Ascending aorta (tissue), 2 donors: ENCODE results near the gene ROR1. TPM values are rescaled to one million over a fixed set of nuclear protein-coding genes. Genes with fewer than 3 reads are reported as not detected.
A peak's percentile ranks its signal among the peaks of the same experiment; 100 is the strongest.

Experiments
- DNase-seq, 2 donors: peaks; one replicate each; pipeline ENCODE4 v3.0.0-alpha.2; 2019; ENCODE audit warnings: low spot score in 2 of 2
- H3K27ac ChIP-seq, 2 donors: fragments of 200-600 bp; sonication (generic); one replicate each; pipeline ENCODE4 v1.5.1; 2016 to 2017; ENCODE audit warnings: mild to moderate bottlenecking in 1 of 2
- H3K27me3 ChIP-seq: fragments of 200-600 bp; sonication (generic); one replicate; pipeline ENCODE4 v1.5.1; 2017
- H3K36me3 ChIP-seq, 2 donors: fragments of 200-600 bp; sonication (generic); one replicate each; pipeline ENCODE4 v1.5.1; 2016
- H3K4me1 ChIP-seq, 2 donors: fragments of 200-600 bp; sonication (generic); one replicate each; pipeline ENCODE4 v1.5.1; 2016 to 2017; ENCODE audit warnings: mild to moderate bottlenecking in 1 of 2
- H3K4me3 ChIP-seq, 2 donors: fragments of 200-600 bp; sonication (generic); one replicate each; pipeline ENCODE4 v1.5.1; 2016 to 2017; ENCODE audit warnings: mild to moderate bottlenecking in 1 of 2
- H3K9me3 ChIP-seq, 2 donors: fragments of 200-600 bp; sonication (generic); one replicate each; pipeline ENCODE4 v1.5.1; 2016
- intact Hi-C: fragments of 100-400 bp; cut with DNase I; formaldehyde crosslinking; loops from one replicate; pipeline ENCODE4 v1.15.1; 2023
- total RNA-seq: library from RNA; depleted of rRNA; stranded (reverse); fragments of >200 nt; gene quantifications from one replicate; pipeline ENCODE4 v1.1.0, GENCODE V29; 2016
- TF ChIP-seq, protein P1 (sequence below), 3 experiments: fragments of 200-600 bp in 2 of 3; fragments of 450-650 bp in 1 of 3; sonication (generic) in 2 of 3; IDR thresholded peaks; one replicate each; pipeline ENCODE4 v1.5.1; 2016 to 2019; ENCODE audit warnings: antibody characterized with exemption in 3 of 3, mild to moderate bottlenecking in 1 of 3, moderate library complexity in 1 of 3

The ROR1 gene
- total RNA-seq, 1 donor from 2014 or later: 115 TPM

DNA sequence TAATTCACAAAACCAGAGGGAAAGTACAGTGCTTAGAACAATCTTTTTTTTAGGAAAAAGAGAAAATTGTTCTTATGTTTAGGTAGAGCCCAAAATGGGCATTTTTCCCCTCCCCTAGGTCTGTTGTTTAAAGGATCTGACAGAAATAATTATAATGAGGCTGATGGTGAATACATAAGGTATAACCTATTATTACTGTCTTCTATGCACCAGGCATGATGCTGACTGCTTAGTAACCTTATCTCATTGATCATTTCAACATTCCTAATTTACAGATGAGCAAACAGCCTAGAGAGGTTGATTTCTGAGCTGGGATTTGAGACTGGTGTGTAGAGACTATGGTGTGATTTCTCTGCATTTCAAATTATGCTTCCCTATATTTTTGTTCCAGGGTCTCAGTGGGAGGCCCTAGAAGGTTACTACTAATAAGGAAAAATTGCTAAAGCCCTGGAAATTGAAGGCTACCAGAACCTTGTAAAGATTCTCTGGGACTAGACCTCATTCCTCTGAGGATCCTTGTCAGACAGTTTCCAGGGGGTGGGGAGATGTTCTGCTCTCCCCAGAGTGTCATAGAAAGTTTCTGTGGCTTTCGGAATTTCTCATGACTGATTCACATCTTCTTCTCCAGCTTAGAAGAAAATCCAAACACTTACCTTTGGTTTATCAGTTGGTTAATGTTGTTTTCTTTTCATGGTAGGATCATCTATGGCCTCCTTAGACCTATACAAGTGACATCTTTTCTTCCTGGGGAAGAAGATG lies 44.9 kb downstream of the ROR1 start:
- intact Hi-C loops: no loop called here
- no peaks in the 10 kb centered on the region for H3K27me3 ChIP-seq

DNA sequence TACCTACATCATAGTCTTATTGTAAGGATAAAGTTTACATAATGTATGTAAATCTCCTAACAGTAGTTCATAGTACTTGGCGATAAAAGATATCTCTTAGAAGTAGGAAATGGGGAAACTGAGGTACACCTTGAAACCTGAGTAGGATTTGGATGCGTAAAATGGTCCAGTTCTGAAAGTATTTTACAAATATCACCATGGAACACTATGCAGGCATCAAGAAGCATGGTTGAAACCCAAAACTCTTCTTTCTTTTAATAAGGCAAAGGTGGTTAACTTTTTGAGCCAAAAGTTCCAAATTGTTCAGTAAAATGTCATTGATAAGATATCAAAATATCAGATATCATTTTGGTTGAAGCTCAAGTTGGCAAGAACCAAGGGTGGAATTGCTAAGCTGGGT lies 46.0 kb downstream of the ROR1 start:
- TF ChIP-seq, protein P1, sequence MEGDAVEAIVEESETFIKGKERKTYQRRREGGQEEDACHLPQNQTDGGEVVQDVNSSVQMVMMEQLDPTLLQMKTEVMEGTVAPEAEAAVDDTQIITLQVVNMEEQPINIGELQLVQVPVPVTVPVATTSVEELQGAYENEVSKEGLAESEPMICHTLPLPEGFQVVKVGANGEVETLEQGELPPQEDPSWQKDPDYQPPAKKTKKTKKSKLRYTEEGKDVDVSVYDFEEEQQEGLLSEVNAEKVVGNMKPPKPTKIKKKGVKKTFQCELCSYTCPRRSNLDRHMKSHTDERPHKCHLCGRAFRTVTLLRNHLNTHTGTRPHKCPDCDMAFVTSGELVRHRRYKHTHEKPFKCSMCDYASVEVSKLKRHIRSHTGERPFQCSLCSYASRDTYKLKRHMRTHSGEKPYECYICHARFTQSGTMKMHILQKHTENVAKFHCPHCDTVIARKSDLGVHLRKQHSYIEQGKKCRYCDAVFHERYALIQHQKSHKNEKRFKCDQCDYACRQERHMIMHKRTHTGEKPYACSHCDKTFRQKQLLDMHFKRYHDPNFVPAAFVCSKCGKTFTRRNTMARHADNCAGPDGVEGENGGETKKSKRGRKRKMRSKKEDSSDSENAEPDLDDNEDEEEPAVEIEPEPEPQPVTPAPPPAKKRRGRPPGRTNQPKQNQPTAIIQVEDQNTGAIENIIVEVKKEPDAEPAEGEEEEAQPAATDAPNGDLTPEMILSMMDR (IDR thresholded peaks at IDR 0.05): no peak
- peaks cover 4 to 54% of the 10 kb centered on the region in 2 donors for H3K4me1 ChIP-seq
- no peak overlapping the region for H3K27ac ChIP-seq
- H3K9me3 ChIP-seq: no peaks in the 10 kb centered on the region
- DNase-seq: no peak
- H3K27me3 ChIP-seq: no peaks in the 10 kb centered on the region
- no peaks in the 10 kb centered on the region for H3K36me3 ChIP-seq
- intact Hi-C loops: loop anchor here (5.0 kb wide), 1 partner anchor 43 kb away; no protein-coding TSS in a partner anchor
- H3K4me3 ChIP-seq: no peak overlapping the region

More for the DNA sequence above, 44.9 kb downstream of the ROR1 start:
- H3K4me1 ChIP-seq: peaks cover 4 to 63% of the 10 kb centered on the region in 2 donors
- no peaks in the 10 kb centered on the region for H3K9me3 ChIP-seq
- H3K36me3 ChIP-seq: no peaks in the 10 kb centered on the region
- H3K4me3 ChIP-seq: no peak overlapping the region
- TF ChIP-seq, protein P1 (IDR thresholded peaks at IDR 0.05): no peak
- peak overlapping the region in 1 of 2 donors; percentile 3 for H3K27ac ChIP-seq
- no peak for DNase-seq

DNA sequence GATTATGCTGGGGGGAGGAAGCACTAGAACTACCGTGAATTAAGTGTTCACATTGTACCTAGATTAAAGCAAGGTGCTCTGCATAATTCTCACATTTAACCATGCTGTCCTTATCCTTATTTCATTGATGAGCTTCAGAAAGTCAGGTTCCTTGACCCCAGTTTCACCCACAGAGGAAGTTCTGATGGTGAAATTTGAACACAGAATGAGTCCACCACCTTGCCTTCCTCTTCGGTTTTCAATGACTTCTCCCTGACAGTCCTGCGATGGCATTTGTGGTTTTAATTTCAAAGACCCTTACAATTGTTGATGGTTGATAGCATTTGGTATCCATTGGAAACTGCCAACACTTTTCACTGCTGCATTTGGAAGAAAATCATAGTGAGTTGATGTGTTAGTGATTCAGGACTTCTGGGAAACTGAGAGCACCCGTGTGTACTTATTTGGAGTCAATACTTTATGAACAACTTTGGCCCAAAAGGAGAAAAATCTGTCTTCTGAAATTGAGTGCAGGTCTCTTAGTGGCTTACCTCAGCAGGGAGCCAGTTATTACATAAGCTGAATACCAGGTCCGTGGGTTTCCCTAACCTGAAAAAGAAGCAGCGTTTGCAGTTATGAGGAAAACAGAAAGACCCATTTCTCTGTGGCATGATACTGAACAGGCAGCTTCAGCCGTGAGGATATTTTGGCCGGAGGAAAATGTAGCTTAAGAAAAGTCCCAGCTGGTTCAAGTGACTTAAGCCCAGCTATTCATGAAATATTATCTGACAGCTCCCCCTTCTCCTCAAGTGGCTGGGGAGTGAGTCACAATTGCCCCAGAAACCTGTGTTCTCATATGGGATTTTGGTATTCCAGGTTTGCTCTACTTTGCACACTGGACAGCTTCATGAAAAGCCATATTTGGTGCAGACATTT lies 47.5 kb downstream of the ROR1 start:
- Histone ChIP-seq H3K27me3 (no peaks in the 10 kb centered on the region), H3K27ac (peak overlapping the region; percentile 38 to 51), H3K36me3 (no peaks in the 10 kb centered on the region), H3K4me1 (peaks cover 4 to 38% of the 10 kb centered on the region in 2 donors), H3K4me3 (peak overlapping the region in 1 of 2 donors; percentile 14), H3K9me3 (no peaks in the 10 kb centered on the region)
- TF ChIP-seq, protein P1 (IDR thresholded peaks at IDR 0.05): no peak
- peak in 1 of 2 donors; percentile 67 for DNase-seq
- intact Hi-C loops: loop anchor here (5.0 kb wide), 1 partner anchor 41 kb away; no protein-coding TSS in a partner anchor

DNA sequence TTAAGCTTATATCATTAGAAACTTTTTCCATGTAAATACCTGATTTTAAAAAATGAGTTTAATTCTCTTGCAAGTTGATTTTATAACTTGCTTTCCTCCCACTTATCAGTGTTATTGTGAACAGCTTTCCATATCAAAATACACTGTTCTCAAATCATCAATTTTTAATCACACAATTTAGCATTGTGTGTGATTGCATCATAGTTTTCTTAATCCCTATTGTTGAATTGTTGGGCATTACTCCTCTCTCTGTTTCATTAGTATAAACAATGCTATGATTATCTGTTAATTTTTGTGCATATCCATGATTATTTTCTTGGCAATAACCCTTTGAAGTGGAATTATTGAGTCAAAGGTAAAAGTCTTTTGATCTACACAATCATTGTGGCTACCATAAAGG lies 48.7 kb downstream of the ROR1 start:
- intact Hi-C loops: loop anchor here (5.0 kb wide), 1 partner anchor 40 kb away; no protein-coding TSS in a partner anchor
- Histone ChIP-seq H3K36me3 (no peaks in the 10 kb centered on the region), H3K9me3 (no peaks in the 10 kb centered on the region), H3K27me3 (no peaks in the 10 kb centered on the region), H3K27ac (no peak overlapping the region), H3K4me1 (peaks cover 0 to 32% of the 10 kb centered on the region in 2 donors), H3K4me3 (no peak overlapping the region)
- TF ChIP-seq, protein P1 (IDR thresholded peaks at IDR 0.05): no peak
- DNase-seq: no peak

DNA sequence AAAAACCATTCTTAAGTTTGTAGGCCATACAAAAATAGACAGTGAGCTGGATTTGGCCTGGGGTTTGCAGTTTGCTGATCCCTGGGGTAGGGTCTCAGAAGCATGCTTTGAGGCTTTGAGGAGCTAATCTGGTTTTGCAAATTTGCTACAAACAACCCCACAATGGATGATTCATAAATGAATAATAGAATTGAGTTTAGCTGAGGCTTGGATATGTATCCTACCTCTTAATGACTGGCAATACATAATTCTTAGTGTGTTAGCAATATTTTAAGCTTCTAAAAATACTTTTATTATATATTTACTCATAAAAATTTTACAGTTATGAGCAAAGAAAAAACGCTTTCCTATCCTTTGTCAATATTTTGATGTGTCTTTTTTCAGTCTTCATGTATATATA lies 50.6 kb downstream of the ROR1 start:
- Histone ChIP-seq H3K4me1 (peaks cover 0 to 33% of the 10 kb centered on the region in 2 donors), H3K9me3 (no peaks in the 10 kb centered on the region), H3K4me3 (no peak overlapping the region), H3K27ac (peak overlapping the region in 1 of 2 donors; percentile 19), H3K36me3 (no peaks in the 10 kb centered on the region), H3K27me3 (no peaks in the 10 kb centered on the region)
- no peak for DNase-seq
- intact Hi-C loops: loop anchor here (5.0 kb wide), 1 partner anchor 38 kb away; no protein-coding TSS in a partner anchor
- TF ChIP-seq, protein P1 (IDR thresholded peaks at IDR 0.05): no peak
